HG02870 (cell line): Measurements from ENCODE around the gene PRELID3B.
"Not testable (repeated sequence)": the region's sequence is repeated elsewhere in the genome, so short reads cannot be mapped to it uniquely, and the experiment has no call there.

Experiments used
- ATAC-seq: cut with Tn5 transposase; IDR thresholded peaks from one replicate; pipeline ENCODE4 v1.9.1; 2021; ENCODE audit warnings: mild to moderate bottlenecking, moderate library complexity; ENCODE audit not compliant: unreplicated experiment

The PRELID3B gene

DNA sequence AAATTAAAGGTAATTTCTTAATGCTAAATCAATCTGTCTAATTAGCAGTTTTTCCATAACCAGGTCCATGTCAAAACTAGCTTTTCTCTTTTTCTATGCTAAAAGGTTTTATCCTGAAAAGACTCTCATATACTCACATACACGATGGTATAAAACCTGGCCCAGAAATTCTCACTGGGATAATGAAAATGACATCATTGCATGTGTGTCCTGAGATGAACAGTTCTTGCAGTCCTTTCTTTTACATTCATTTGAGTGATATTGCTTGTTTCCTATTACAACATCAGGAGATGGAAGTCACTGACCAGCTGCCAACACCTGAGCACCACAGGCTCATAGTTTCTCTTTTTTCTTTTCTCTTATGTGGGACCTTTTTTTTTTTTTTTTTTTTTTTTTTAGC, 7.9 kb upstream of the PRELID3B start:
- ATAC-seq = no peak

DNA sequence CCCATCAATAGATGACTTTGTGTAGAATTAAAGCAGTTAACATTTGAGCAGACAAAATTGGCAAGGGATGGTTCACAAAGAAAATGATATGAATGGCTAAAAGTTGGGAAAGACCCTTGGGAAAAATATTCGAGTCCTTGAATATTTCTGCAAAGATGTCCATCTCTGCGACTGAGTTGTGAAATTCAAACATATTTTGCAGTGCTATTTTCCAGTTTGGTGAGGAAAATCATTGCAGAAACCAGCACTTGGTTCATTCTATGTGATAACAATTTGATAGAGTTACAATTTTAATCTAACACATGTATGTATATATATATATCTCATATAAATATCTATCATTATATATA, 6.1 kb upstream of the PRELID3B start:
- ATAC-seq = no peak

DNA sequence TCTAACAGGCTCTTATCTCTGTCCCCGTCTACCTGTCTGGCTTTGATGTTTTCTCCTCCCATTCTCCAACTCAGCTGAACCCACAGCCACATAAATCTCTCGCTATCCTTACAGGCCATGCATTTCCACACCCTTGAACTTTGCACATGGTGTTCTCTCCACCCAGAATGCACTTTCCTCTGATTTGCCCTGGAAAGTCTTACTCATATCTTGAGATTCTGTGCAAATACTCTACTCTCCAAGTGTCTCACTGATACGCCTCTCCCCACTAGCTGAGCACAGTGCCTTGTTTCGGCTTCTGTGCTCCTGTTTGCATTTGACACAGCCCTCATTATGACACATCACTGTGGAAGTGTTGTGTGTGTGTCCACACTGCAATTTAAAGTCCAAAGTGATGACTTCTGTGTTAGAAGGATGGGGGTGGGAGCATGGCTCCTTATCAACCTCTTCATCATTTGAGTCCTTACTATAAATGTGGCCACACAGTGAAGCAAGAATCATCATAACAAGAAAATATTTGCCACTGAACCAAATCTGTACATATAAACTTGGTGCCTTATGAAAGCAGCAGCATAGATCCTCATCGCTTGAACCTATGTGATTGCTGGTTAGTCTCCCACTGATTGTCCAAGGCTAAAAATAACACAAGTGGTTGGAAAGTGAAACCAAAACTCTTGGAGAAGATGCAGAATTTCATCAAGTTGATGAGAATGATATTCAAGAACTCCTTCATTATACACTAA, 5.5 kb upstream of the PRELID3B start:
- no peak for ATAC-seq

DNA sequence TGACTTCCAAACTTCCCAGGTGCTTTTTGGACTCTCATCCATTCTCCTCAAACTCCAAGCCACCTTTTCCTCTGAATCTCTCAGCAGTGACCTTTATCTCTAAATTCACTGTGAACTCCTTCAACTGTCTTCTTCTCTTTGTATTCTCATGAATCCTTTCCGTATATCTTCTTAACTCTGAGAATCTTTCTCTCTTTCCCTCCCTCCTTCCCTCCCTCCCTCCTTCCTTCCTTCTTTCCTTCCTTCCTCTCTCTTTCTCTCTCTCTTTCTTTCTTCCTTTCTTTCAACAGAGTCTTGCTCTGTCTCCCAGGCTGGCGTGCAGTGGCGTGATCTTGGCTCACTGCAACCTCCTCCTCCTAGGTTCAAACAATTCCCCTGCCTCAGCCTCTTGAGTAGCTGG, 4.3 kb upstream of the PRELID3B start:
- ATAC-seq = no peak

DNA sequence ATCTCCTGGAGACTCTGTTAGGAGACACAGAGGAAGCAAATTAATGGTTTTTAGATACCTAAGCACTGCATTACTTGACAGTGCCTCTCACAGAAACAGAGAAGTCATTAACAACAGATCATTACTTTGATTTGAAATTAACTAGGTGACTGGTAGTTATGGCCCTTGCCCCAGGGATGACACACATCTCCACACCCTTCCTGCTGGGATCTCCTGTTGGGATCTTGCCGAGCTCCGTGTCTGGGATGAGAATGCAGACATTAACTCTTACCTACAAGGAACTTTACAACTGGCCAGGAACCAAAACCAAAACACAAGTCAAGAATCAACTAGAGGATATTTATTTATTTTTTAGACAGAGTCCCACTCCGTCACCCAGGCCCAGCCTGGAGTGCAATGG, 2.2 kb upstream of the PRELID3B start:
- ATAC-seq = no peak

DNA sequence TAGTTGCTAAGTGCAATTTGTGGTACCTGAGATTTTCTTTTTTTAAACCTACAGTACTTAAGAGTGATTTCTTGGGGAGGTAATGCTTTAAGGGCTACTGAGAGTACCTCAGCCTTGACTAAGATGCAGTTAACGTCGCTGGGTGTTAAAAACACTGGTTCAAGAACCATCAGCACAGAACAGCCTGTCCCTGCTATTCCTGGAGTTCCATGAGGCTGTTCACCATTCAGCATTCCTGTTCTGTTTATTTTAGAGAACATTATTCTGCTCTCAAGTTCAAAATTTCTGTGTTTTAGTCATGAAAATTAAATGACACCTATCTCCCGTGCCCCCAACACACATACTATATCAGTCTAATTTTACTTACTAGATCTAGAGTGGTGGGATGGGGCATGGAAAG, 1.7 kb upstream of the PRELID3B start:
- ATAC-seq = no peak

DNA sequence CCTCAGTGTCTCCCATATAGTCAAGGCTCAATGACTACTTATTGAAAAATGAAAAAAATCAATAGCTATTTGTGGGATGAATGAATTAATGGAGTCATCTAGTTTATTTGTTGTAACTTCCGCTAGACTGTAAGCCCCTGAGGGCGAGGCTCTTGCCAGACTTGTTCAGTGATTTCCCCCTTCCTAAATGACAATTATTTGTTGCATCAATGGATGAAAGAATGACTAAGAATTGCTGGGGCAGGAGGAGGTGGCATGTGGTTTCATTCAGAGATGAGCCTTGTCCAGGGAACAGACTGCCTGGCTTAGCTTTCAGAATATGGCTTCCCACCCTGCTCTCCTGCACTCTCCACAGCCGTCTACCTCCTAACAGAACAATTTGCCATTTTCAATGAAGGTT, 1.1 kb upstream of the PRELID3B start:
- no peak for ATAC-seq

DNA sequence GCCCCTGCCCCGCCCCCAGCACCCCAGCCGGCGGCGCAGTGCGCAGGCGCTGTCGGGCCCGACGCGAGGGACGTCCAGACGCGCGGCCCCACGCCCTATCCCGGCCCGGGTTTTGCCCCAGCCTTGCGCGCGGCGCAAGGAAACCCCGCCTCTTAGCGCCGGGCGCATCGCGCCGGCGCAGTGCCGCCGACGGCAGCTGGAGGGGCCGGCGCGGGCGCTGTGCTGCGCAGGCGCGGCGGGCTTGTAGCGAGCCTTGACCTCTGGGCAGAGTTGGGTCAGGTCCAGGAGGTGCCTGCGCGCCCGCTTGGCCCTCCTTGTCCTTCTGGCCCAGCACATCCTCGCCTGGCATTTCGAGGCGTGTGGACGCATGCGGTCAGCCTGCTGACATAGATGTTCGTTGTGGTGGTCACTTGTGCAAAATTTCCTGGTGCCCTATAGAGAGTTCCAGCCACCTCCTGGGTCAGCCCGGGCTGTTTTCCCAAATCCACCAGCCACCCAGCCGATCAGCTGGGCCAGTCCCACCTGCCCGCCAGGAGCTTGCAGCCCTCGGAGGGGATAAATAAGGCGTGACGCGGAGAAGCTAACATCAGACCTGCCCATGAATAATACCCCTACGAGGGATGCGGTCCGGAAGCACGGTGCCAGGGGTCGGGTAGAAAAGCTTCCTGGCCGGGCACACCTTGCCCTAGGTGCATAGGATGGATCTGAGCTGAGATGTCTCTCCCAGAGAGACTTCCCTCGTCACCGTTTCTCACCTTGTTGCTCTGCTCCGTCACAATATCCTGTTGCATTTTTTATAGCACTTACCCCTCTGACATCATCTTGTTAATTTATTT, 428 bp upstream of the PRELID3B start:
- peak; percentile 89 for ATAC-seq

DNA sequence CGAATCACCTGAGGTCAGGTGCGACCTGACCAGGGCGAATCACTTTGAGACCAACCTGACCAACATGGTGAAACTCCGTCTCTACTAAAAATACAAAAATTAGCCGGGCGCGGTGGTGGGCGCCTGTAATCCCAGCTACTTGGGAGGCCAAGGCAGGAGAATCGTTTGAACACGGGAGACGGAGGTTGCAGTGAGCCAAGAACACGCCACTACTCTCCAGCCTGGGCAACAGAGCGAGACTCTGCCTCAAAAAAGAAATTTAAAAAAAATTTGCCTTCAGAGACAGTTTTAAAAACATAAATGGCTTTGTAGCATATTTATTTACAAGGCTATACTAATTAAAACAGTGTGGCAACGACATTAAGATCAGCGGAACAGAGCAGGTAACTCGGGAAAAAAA, 1.1 kb downstream of the PRELID3B start:
- not testable (repeated sequence) for ATAC-seq

DNA sequence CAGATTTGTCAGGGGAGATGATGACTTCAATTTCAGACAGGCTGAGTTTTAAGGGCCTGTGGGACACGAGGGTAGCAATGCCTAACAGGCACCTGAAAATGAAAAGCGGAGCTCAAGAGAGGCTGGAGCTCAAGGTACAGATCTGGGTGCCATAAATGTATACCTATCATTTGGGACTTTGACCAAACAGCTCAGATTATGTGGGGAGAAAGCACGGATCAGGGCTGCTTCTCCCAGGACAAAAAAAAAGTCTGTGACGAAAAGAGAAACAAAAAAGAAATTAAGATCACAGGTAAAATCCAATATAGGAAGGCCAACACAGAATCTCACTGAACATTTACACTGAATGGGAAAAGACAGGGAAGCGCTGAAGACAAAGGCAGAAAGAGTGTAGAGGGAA, 1.9 kb downstream of the PRELID3B start:
- ATAC-seq = no peak

DNA sequence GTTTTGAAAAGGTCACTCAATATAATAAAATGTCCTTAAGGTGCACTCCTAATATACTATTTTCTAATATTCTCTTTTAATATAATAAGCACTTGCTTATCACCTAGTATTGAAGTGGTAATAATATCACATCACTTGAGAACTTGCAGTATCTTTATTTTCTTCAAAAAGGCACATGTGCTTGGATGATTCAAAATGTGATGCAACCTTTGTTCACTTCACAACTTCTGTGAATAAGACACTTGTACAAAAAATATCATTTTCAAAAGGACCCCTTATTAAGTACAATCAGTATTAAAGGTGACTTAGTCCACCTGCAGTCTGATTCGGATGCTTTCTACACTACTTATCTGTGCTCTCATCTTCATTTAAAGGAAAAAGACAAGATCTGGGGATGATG, 3.4 kb downstream of the PRELID3B start:
- no peak for ATAC-seq

DNA sequence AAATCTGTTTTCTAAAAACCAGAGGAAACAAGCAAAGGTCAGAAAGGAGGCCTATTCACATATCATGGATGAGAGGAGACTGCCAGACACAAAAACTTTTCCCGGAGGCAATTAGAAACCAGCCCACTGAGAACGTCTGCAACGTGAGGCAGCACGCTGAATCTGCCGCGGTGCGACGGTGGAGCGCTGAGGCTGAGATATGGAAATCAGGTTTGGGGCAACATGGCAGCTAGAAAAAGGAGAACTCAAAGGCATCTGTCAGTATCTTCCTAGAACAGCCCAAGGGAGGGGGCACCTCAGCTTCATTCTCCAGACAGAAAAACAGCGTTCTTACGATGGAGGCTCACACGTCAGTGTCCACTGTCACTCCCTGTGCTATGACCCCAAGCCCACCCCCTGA, 5.2 kb downstream of the PRELID3B start:
- ATAC-seq = no peak

DNA sequence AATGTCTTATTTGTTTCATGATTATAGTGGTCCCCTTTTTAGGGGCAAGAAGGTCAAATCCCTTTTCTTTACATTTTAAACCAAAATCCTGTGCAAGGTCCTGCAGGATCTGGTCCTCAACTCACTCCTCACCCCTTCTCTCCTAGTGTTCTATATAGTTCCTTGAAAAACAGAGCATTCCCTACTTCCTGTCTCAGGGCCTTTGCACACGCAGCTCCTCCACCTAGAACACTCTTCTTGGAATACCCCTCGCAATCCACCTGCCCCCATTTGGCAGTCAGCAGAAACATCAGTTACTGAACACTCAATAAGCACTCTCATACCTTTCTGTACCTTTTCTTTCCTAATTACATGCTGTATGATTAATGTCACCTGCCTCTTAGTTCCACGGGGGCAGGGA, 7.2 kb downstream of the PRELID3B start:
- ATAC-seq = no peak

DNA sequence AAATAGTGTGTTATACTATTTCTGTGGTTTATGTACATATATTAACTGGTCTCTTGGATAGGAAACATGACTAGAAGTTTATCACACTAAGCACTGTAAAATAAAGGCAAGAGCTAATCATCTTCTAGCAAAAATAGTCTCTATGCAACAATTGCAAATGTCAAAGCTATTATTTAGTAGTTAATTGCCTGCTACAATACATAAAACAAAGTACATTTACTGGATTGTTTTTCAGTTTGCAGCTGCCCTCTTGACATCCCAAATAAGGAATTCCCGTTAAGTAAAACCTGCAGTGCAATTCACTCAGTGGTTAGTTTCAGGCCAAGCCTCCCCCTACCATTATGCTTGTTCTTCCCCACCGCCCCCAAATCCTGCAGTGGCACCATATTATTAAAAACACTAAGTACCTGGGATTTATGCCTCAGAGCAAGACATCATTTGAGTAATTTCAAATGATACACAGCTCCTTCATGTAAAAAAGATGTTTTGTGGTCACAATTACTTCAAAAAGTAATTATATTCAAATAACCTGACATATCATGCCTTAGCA, 8.9 kb downstream of the PRELID3B start:
- no peak for ATAC-seq

DNA sequence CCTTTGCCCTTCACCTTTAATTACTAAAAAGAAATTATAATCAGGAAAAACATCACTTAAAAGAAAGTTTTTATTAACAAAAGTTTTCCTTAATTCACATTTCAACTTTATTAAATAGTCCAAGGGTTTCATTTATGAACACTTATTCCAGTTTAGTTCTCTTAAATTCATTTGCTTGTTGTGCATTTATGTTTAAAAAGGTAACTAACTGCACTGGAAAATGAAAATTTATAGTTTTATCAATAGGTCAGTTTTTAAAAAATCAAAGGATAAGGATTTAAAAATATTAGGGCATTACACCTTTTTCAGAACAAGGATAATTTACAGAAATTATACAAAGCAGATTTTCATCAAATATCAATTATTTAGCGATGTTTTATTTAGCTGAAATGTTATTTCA, 9.5 kb downstream of the PRELID3B start:
- no peak for ATAC-seq

DNA sequence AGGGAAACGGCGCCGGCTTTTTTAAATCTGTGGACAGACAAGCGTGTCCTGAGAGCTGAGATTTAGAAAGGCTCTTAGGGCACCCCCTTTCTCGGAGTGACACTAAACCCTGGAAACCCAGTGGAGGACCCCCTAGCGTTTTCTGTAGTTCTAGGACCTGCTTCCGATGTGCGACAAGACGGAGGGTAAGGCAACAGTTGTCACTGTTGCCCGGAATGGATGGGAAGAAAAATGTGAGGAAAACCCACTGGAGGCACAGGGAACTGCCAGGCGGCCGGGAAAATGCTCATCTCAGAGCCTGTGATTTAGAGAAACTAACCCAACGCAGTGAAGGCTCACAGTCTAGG, 9.9 kb downstream of the PRELID3B start:
- ATAC-seq = peak; percentile 26

DNA sequence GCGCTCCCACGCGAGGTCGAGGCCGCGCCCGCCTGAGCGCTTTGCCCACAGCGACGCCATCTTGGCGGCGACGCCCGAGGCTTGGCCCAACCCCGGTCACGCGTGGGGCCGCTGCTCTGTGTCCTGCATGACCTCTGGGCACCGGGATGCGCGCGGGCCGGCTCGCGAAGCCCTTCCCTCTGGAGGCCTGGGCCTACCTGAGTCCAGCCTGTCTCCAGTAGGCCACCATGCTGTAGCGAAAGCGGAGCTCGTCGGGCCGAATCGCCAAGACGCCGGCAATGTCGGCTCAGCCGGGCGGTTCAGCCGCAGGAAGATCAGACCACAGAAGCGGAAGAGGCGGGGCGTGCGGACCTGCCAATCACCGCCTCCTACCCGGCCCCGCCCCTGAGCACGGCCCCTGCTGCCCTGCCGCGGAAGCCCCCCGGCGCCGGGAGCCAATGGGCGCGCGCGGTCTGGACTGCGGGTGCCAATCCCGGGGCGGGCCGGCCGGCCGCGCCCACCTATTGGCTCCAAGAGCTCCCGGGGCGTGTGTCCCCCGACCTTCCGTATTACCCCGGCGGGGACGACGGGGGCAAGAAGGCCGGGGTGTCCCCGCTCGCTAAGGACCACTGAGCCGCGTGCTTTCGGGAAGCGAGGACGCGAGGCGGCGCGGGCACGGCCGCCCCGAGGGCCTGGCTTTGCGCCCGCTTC, 10.4 kb downstream of the PRELID3B start, which contains the start of gene ATP5F1E:
TSS of gene ATP5F1E (minus strand) at position 313 of the 690 bp plus-strand sequence. CDS start at position 229, 84 bp downstream.
- peak; percentile 89 for ATAC-seq

DNA sequence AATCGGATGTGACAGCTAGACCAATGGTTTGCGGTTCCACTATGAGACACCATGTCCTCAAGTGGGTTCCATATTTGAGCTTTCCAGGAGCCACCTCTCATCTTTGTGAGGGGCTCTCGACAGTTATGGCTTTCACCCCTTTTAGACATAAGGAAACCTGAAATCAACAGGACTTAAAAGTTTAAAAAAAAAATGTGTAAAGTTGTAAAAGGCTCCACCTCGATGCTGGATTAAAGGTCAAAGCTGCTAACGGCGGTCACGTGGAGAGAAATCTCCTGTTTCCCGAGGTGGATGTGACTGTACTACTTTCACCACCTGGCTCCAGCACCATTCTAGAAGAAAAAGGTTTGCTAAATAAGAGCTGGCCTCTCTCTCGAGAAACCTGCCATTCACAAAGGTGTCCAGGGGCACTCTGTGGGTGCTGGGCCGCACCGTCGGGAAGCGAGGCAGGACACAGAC, 11.0 kb downstream of the PRELID3B start:
- no peak for ATAC-seq

DNA sequence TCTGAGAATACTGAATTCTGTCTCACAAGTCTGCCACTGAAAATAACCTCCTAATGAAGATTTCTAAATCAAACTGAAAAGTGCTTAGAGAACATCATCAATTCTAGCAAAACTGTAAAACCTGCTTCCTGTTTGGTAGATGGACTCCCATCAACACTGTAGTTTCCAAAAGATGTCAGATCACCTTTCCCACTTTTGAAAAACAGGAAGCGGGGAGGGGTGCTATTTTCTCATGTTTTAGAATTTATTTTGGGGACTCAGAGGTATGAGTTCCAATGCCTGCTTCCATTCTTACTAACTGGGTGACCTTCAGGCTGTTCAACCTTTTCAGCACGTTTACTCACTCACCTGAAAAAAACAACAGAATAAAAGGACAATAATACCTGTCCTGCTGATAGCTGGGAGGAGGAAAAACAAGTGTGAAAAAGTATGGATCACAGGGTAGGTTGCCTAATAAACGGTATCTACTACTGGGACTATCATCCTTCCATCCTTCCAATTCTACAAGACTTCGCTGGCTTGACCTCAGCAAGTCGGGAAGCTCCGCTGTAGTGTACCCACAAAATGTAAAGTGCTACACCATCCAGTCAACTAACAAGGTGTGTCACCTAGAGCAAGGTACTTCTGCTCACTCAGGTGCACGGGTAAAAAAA, 11.5 kb downstream of the PRELID3B start:
- no peak for ATAC-seq

DNA sequence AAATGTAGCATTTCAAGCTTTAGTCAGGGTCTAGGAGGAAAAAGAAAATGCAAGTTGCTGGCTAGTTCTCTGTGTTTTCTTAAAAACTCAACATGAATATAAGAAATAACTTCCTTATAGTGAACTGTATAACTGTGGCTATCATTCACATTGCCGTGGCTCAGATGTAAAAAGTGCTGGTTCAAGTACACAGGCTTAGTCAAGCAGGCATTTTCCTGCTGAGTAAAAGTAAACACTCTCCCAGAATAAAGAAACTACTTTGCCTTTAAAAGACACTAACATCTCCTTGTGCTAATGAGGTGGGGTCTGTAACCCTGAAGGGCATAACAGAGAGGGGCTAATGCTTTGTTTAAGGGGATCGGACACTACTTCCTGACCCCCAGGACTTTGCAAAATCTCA, 13.8 kb downstream of the PRELID3B start:
- no peak for ATAC-seq

DNA sequence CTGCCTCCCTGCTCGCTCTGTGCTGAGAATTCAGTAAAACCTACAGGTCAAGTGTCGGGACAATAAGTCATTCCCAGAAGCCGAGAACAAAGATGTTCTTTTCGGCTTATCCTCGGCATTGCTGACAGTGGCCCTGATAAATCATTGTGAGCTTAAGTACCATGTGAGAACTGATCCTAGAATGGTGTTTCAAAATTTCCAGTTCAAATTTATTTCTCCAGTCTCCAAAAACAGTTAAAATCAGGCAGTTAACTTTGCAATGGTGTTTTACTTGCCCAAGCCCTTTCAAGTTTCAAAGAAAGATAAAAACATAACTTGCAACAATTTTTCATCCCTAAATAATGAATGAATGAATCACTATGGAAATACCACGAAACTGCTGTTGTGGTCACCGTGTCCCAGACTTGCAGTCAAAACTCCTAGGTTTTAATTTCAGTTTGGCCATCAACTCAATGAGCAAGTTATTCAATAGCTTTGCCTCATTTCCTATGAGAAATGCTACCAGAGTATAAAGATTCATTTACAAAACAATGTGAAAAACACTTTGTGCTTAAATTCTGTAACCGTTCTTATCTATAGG, 14.8 kb downstream of the PRELID3B start:
- ATAC-seq = no peak
